DND-41 (cell line): ENCODE results near the gene SPP2.

ENCODE experiments used
- ATAC-seq: fragments of 200-7000 bp; cut with Tn5 transposase; 3 replicates; pipeline ENCODE4 v1.9.1; 2021; ENCODE audit warnings: low read depth; ENCODE audit not compliant: insufficient read depth
- DNase-seq: peaks from one replicate; pipeline ENCODE4 v3.0.0-alpha.2; 2020
- H2AFZ ChIP-seq: 2 replicates; pipeline ENCODE4 v1.6.0; 2012; ENCODE audit warnings: low read depth, low read length
- H3K27ac ChIP-seq: 2 replicates; pipeline ENCODE4 v1.5.1; 2012; ENCODE audit warnings: low read length, inconsistent platforms
- H3K27me3 ChIP-seq: fragments of 200-600 bp; sonication (generic); 2 replicates; pipeline ENCODE4 v1.6.0; 2012; ENCODE audit warnings: low read length, mild to moderate bottlenecking, inconsistent platforms; ENCODE audit not compliant: insufficient read depth, poor library complexity
- H3K36me3 ChIP-seq: 2 replicates; pipeline ENCODE4 v1.5.1; 2012; ENCODE audit warnings: low read length, inconsistent platforms; ENCODE audit not compliant: insufficient read depth
- H3K4me1 ChIP-seq: 2 replicates; pipeline ENCODE4 v1.5.1; 2012; ENCODE audit warnings: mild to moderate bottlenecking, low read length; ENCODE audit not compliant: insufficient read depth
- H3K4me2 ChIP-seq: 2 replicates; pipeline ENCODE4 v1.6.0; 2012; ENCODE audit warnings: mild to moderate bottlenecking, moderate library complexity, low read length, inconsistent platforms; ENCODE audit not compliant: insufficient read depth
- H3K4me3 ChIP-seq, 2 experiments: fragments of 200-600 bp in 1 of 2; shearing (Covaris generic) in 1 of 2; 2 replicates each; pipeline ENCODE4 v1.5.1; 2012 to 2016; ENCODE audit warnings: inconsistent platforms in 2 of 2, low read length in 2 of 2, mild to moderate bottlenecking in 2 of 2, low read depth in 1 of 2, moderate library complexity in 1 of 2
- H3K79me2 ChIP-seq: 2 replicates; pipeline ENCODE4 v1.6.0; 2012; ENCODE audit warnings: low read length, inconsistent platforms; ENCODE audit not compliant: insufficient read depth
- H3K9ac ChIP-seq: 2 replicates; pipeline ENCODE4 v1.6.0; 2012; ENCODE audit warnings: low read depth, mild to moderate bottlenecking, inconsistent platforms, low read length, moderate library complexity
- H3K9me3 ChIP-seq: 2 replicates; pipeline ENCODE4 v1.5.1; 2012; ENCODE audit warnings: low read length, moderate library complexity, mild to moderate bottlenecking, inconsistent platforms; ENCODE audit not compliant: insufficient read depth, severe bottlenecking
- H4K20me1 ChIP-seq: 2 replicates; pipeline ENCODE4 v1.6.0; 2012; ENCODE audit warnings: low read length; ENCODE audit not compliant: insufficient read depth
- EZH2 ChIP-seq: IDR thresholded peaks from 3 replicates; pipeline ENCODE4 v1.6.1; 2012; ENCODE audit warnings: borderline replicate concordance, low read depth, mild to moderate bottlenecking, moderate library complexity, low read length, inconsistent platforms; ENCODE audit not compliant: severe bottlenecking
- TF ChIP-seq, protein P1 (sequence below): IDR thresholded peaks from 2 replicates; pipeline ENCODE4 v1.5.1; 2012; ENCODE audit warnings: borderline replicate concordance, low read length, moderate library complexity, mild to moderate bottlenecking; ENCODE audit not compliant: poor library complexity, severe bottlenecking; ENCODE audit errors: extremely low read depth

The SPP2 gene

GRCh38 chr2:234091883-234092282 lies 41.4 kb downstream of the SPP2 start:
- no peaks in the 10 kb centered on the region for H3K36me3 ChIP-seq
- H3K4me1 ChIP-seq = no peaks in the 10 kb centered on the region
- ATAC-seq = no peak
- no peak overlapping the region for H3K27ac ChIP-seq
- H3K9ac ChIP-seq = no peak overlapping the region
- H3K4me2 ChIP-seq = no peak overlapping the region
- H2AFZ ChIP-seq = no peak overlapping the region
- no peak for TF ChIP-seq EZH2
- TF ChIP-seq, protein P1, sequence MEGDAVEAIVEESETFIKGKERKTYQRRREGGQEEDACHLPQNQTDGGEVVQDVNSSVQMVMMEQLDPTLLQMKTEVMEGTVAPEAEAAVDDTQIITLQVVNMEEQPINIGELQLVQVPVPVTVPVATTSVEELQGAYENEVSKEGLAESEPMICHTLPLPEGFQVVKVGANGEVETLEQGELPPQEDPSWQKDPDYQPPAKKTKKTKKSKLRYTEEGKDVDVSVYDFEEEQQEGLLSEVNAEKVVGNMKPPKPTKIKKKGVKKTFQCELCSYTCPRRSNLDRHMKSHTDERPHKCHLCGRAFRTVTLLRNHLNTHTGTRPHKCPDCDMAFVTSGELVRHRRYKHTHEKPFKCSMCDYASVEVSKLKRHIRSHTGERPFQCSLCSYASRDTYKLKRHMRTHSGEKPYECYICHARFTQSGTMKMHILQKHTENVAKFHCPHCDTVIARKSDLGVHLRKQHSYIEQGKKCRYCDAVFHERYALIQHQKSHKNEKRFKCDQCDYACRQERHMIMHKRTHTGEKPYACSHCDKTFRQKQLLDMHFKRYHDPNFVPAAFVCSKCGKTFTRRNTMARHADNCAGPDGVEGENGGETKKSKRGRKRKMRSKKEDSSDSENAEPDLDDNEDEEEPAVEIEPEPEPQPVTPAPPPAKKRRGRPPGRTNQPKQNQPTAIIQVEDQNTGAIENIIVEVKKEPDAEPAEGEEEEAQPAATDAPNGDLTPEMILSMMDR = no peak
- no peaks in the 10 kb centered on the region for H3K79me2 ChIP-seq
- H4K20me1 ChIP-seq = no peaks in the 10 kb centered on the region
- no peak overlapping the region for H3K4me3 ChIP-seq
- H3K27me3 ChIP-seq = no peaks in the 10 kb centered on the region
- peaks cover 3% of the 10 kb centered on the region for H3K9me3 ChIP-seq
- no peak for DNase-seq

- no peak overlapping the region for H3K4me2 ChIP-seq
- no peaks in the 10 kb centered on the region for H3K4me1 ChIP-seq
- no peaks in the 10 kb centered on the region for H4K20me1 ChIP-seq
- no peak overlapping the region for H2AFZ ChIP-seq
- no peak overlapping the region for H3K9ac ChIP-seq
- no peak for DNase-seq
- no peaks in the 10 kb centered on the region for H3K36me3 ChIP-seq
- no peaks in the 10 kb centered on the region for H3K79me2 ChIP-seq
- H3K9me3 ChIP-seq = peaks cover 3% of the 10 kb centered on the region
- H3K27ac ChIP-seq = no peak overlapping the region
- no peak for ATAC-seq
- H3K27me3 ChIP-seq = no peaks in the 10 kb centered on the region
- H3K4me3 ChIP-seq = no peak overlapping the region
- no peak for TF ChIP-seq EZH2
- TF ChIP-seq, protein P1 = no peak
Observed at GRCh38 chr2:234092344-234092743, 41.8 kb downstream of the SPP2 start.

DNA sequence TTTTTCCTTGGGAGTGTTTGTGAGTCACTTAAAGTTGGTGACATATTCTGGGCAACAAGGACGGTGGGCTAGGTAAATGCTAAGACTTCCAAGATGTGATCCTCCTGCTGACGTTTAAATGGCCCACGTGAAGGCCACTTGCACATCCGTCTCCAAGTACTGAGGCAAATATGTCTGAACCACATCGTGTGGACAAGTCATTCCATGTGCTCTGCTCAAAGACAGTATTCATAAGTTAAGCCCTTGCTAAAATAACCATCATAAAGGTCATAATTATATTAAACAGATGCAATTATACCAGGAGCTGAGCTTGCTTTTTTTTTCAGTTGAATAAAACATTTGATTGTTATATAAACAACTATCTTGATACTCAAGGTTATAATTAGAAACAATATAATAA lies 44.8 kb downstream of the SPP2 start:
- no peak for TF ChIP-seq EZH2
- TF ChIP-seq, protein P1 = no peak
- H2AFZ ChIP-seq = no peak overlapping the region
- H3K36me3 ChIP-seq = no peaks in the 10 kb centered on the region
- no peak overlapping the region for H3K9ac ChIP-seq
- no peaks in the 10 kb centered on the region for H4K20me1 ChIP-seq
- ATAC-seq = no peak
- no peaks in the 10 kb centered on the region for H3K79me2 ChIP-seq
- H3K9me3 ChIP-seq = no peaks in the 10 kb centered on the region
- H3K4me1 ChIP-seq = peaks cover 11% of the 10 kb centered on the region
- H3K27me3 ChIP-seq = no peaks in the 10 kb centered on the region
- no peak overlapping the region for H3K4me3 ChIP-seq
- H3K4me2 ChIP-seq = no peak overlapping the region
- no peak overlapping the region for H3K27ac ChIP-seq
- no peak for DNase-seq

DNA sequence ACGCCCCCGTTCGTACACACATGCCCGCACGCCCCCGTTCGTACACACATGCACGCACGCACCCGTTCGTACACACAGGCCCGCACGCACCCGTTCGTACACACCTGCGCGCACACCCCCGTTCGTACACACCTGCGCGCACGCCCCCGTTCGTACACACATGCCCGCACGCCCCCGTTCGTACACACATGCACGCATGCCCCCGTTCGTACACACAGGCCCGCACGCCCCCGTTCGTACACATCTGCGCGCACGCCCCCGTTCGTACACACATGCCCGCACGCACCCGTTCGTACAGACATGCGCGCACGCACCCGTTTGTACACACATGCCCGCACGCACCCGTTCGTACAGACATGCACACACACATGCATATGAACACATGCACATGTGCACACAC lies 45.7 kb downstream of the SPP2 start:
- Histone ChIP-seq H3K27me3 (no peaks in the 10 kb centered on the region), H3K36me3 (no peaks in the 10 kb centered on the region), H3K4me3 (no peak overlapping the region), H3K27ac (no peak overlapping the region), H3K9me3 (no peaks in the 10 kb centered on the region), H3K4me2 (no peak overlapping the region), H4K20me1 (no peaks in the 10 kb centered on the region), H3K9ac (no peak overlapping the region), H2AFZ (no peak overlapping the region), H3K4me1 (peaks cover 19% of the 10 kb centered on the region), H3K79me2 (no peaks in the 10 kb centered on the region)
- no peak for TF ChIP-seq EZH2
- TF ChIP-seq, protein P1 = no peak
- DNase-seq = no peak
- no peak for ATAC-seq
